HG02763 (cell line): ENCODE measurements around the gene PITRM1.

Source experiments
- ATAC-seq: cut with Tn5 transposase; IDR thresholded peaks from one replicate; pipeline ENCODE4 v1.9.1; 2021; ENCODE audit warnings: mild to moderate bottlenecking, moderate library complexity; ENCODE audit not compliant: unreplicated experiment

The PITRM1 gene

DNA sequence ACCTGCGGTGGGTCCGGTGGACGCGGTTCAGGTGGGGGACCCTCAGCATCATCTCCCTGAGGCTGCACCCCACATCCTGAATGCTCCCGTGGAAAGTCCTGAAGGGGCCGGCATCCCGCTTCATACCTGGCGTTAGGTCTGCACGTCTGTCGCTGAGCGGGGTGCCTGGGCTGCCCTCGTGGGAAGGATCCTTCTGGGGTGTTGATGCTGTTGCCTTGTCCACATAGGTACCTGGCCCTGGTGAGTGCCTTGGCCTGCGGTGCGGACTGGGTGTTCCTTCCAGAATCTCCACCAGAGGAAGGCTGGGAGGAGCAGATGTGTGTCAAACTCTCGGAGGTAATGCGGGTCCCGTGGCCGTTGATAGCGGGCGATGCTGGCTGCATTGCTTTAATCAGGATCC, 67.4 kb downstream of the PITRM1 start:
- ATAC-seq: no peak

DNA sequence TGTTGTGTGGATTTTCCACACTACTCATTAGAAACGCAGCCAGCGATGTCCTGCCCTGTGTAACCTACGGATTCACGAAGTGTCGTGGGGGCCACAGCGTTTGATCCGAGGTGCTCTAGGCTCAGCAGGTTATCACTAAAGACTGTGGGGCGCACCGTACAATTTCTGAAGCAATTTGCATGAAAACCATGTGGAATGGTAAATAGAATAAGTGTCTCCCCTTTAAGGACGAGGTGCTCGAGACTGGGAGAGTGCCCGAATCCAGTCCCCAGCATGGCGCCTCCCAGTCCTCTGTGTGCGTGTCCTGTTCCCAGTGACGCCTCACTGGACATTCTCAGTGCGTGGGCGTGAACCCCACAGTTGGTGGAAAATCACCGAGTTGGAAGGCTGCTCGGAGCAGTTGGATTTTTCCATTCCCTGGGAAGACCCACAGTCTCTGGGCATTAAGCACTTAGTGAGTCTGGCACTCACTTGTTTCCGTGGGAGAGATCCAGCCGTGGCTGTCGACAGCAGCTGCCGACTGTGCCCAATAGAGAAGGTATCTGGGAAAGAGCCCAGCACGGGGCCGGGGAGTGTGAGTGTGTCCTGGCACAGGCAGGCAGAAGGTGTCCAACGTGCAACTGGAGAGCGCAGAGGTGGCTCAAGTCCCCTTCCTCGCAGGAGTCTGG, 68.2 kb downstream of the PITRM1 start:
- ATAC-seq: no peak

DNA sequence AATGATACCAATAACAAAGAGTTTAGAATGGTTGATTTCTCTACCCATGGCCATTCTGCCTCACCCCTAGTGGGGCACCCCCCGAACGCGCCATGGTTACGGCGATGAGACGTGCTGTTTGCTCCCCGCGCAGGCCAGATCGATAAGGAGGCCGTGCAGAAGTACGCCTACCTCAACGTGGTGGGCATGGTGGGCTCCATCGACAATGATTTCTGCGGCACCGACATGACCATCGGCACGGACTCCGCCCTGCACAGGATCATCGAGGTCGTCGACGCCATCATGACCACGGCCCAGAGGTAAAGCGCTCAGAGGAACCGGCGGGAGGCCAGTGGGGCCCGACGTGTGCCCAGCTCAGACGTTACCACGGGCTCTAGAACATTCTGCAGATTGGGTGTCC, 68.9 kb downstream of the PITRM1 start:
- ATAC-seq: no peak

GRCh38 chr10:3102720-3103427, 69.7 kb downstream of the PITRM1 start:
- ATAC-seq: no peak

DNA sequence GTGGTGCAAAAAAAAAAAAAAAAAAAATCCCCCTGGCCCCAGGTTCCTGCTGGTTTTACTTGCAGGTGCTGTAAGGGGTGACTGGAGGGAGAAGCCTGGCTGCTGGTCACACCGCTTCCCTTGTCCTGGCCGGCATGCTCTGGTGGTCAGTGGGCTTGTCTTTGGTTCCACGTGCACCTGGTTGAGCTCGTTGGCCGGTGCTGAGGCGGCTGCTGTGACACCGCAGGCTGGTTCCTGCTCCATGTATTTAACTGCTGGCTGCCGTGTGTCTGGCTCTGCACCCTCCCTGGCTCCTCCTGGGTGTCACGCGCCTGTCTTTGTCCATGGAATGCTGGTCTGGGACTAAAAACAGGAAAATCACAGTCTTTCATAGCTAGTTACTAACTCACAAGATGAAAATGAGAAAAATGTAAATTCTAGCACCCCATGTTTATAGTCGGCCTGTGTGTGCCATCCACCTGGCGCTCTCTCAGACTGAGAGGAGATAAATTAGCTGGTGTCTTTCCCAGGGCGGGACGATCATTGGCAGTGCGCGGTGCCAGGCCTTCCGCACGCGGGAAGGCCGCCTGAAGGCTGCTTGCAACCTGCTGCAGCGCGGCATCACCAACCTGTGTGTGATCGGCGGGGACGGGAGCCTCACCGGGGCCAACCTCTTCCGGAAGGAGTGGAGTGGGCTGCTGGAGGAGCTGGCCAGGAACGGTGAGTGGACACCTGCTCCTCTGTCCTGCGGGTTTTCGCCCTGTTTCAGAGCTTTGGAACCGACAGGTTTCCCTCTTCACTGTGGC, 71.5 kb downstream of the PITRM1 start:
- ATAC-seq: no peak

- no peak for ATAC-seq
These were observed 72.3 kb downstream of the PITRM1 start for GRCh38 chr10:3100093-3100792.

- no peak for ATAC-seq
These were observed 73.1 kb downstream of the PITRM1 start for GRCh38 chr10:3099291-3100092.

GRCh38 chr10:3098689-3099088, 73.9 kb downstream of the PITRM1 start:
- no peak for ATAC-seq

- ATAC-seq: no peak
These were observed 75.4 kb downstream of the PITRM1 start for GRCh38 chr10:3097160-3097559.

- no peak for ATAC-seq
These were observed 76.4 kb downstream of the PITRM1 start for GRCh38 chr10:3096149-3096548.

DNA sequence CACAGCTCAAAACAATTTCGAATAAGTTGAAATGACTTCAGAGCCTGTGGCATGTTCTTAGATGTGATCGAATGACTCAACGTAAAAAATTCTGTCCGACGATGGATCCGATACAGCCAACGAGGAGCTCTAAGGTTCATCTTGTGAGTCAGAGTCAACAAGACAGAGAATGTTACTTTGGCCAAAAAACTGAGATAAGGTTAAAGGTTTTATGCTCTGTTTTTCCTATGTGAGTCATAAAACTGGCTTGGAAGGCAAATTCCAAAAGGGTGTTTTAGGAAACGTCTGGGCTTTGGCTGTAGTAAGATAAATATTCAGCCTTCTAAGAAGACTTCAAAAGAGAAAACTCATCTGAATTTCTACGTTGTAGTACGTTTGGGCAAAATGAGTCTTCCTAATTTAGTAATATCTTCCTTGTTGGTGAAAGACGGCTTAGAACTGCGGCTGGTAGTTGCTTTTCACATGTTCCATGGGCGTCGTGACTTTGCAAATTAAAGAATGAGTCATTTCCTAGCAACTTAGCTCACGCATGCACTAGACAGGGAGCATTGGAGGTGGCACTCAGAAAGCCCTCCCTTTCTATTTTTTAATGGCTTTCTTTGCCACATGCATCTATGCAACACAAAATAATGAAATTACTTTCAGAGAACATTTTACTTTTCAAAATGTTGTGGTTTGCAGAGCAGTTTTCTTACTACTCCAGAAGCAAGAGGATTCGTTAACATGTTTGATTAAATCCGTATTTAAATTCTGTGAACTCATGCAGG, 77.0 kb downstream of the PITRM1 start:
- peak; percentile 59 for ATAC-seq

GRCh38 chr10:3094609-3095036, 78.0 kb downstream of the PITRM1 start:
- no peak for ATAC-seq

GRCh38 chr10:3093996-3094395, 78.6 kb downstream of the PITRM1 start:
- ATAC-seq: no peak

- no peak for ATAC-seq
These were observed 80.7 kb downstream of the PITRM1 start for GRCh38 chr10:3091921-3092320.

DNA sequence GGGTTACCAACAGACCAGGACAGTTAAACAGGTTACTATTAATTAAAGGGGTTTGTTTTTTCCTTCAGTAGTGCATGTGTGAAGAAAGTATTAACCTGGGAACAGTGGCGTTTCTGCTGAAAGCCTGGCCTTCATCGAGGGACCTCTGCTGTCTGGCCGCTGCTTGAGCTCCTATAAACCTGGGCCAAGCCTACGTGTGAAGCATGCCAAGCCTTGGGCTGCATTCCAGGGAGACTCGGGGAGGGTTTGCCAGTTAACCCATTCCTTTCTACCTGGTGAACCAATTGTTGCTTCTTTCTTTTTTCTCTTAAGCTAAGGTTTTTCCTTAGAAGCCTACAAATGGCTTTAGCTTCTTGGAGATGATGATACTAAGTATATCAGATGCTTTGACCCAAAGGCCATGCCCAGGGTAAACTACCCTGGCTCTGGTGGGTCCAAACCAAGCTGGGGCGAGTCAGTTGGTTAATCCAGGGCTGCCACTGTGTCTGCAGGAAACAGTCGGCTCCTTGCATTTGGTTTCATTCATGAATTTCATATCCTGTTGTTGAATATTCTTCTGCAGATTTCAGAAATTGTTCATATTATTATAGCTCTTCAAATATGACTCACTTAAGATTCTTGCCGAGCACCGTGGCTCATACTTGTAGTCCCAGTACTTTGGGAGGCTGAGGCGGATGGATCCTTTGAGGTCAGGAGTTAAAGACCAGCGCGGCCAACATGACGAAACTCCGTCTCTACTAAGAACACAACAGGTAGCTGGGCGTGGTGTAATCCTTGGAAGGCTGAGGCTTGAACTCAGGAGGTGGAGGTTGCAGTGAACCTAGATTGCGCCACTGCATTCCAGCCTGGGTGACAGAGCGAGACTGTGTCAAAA, 81.4 kb downstream of the PITRM1 start:
- ATAC-seq: no peak

- ATAC-seq: no peak
These were observed 82.2 kb downstream of the PITRM1 start for GRCh38 chr10:3090388-3090787.
